Heart left ventricle (tissue), 16 donors: Measurements from ENCODE around the gene AGBL5. TPM values are rescaled to one million over a fixed set of nuclear protein-coding genes. Genes with fewer than 3 reads are reported as not detected.

Experiments used
- ATAC-seq, 4 donors: fragments of 200-7000 bp; cut with Tn5 transposase; one replicate each; pipeline ENCODE4 v1.9.1; 2020 to 2022; ENCODE audit warnings: moderate library complexity in 4 of 4, mild to moderate bottlenecking in 3 of 4, moderate number of reproducible peaks in 1 of 4
- DNase-seq, 5 donors: peaks; one replicate each; pipeline ENCODE4 v3.0.0-alpha.2; 2020
- H3K27ac ChIP-seq, 12 donors: fragments of 200-600 bp; sonication (generic) in 4 of 12; one replicate each; pipeline versions ENCODE4 v1.5.0 to v1.8.0; 2016 to 2022; ENCODE audit warnings: mild to moderate bottlenecking in 2 of 12
- H3K27me3 ChIP-seq, 9 donors: fragments of 200-600 bp; sonication (generic) in 2 of 9; one replicate each; pipeline versions ENCODE4 v1.5.1 to v1.8.0; 2016 to 2022; ENCODE audit warnings: mild to moderate bottlenecking in 3 of 9
- H3K36me3 ChIP-seq, 9 donors: fragments of 200-600 bp; sonication (generic) in 2 of 9; one replicate each; pipeline versions ENCODE4 v1.5.0 to v1.8.0; 2018 to 2022; ENCODE audit warnings: mild to moderate bottlenecking in 2 of 9
- H3K4me1 ChIP-seq, 12 donors: fragments of 200-600 bp; sonication (generic) in 4 of 12; one replicate each; pipeline versions ENCODE4 v1.5.0 to v1.8.0; 2016 to 2022; ENCODE audit warnings: mild to moderate bottlenecking in 3 of 12
- H3K4me3 ChIP-seq, 12 donors: fragments of 200-600 bp; sonication (generic) in 4 of 12; one replicate each; pipeline versions ENCODE4 v1.5.0 to v1.8.0; 2017 to 2022; ENCODE audit warnings: mild to moderate bottlenecking in 9 of 12, moderate library complexity in 4 of 12
- H3K9me3 ChIP-seq, 12 donors: fragments of 200-600 bp; sonication (generic) in 4 of 12; one replicate each; pipeline versions ENCODE4 v1.5.0 to v1.8.0; 2016 to 2022; ENCODE audit warnings: mild to moderate bottlenecking in 1 of 12
- CTCF ChIP-seq, 12 donors: fragments of 200-600 bp; sonication (generic) in 4 of 12; IDR thresholded peaks; one replicate each; pipeline versions ENCODE4 v1.5.0 to v1.8.0; 2018 to 2022; ENCODE audit warnings: antibody characterized with exemption in 12 of 12, mild to moderate bottlenecking in 5 of 12
- POLR2A ChIP-seq, 2 donors: fragments of 450-650 bp; IDR thresholded peaks; one replicate each; pipeline ENCODE4 v1.6.1; 2017; ENCODE audit warnings: antibody characterized with exemption in 2 of 2, mild to moderate bottlenecking in 2 of 2, moderate library complexity in 2 of 2
- WGBS, 4 donors: extraction: QIAGEN DNeasy Blood & Tissue Kit in 2 of 4; methylation state at CpG; one replicate each; pipeline versions ENCODE4 v1.1.5 to v1.1.7; 2013 to 2018; 5-methylcytosine and 5-hydroxymethylcytosine counted together
- intact Hi-C, 10 donors: fragments of 100-400 bp; cut with DNase I; formaldehyde crosslinking; loops; one replicate each; pipeline versions ENCODE4 v1.11.1 to v1.14.2; 2022
- polyA plus RNA-seq, 2 donors: library from polyadenylated mRNA; stranded (reverse); fragments of 200-250 nt; gene quantifications; one replicate each; pipeline ENCODE4 v1.2.3, GENCODE V29; 2013
- total RNA-seq, 9 donors: library from RNA; depleted of rRNA in 2 of 9; stranded (reverse); fragments of >200 nt in 2 of 9; fragmentation: NEBNext Ultra II Directional in 3 of 9; extraction: Animal tissue kit (Norgen Biotek cat#: 25700) in 3 of 9; gene quantifications; one replicate each; pipeline versions ENCODE4 v1.1.0 to v1.2.4, GENCODE V29; 2016 to 2023
- donor health status: ischemic (EF 13 %, LVEDD 7.1; RV severe dilation, severe dysfunction).
- donor health status: healthy with polysubstance abuse.
- donor health status: DM: no; HTN: yes; CAD: no.
- donor health status: DM: no; HTN: no; CAD: no.
- donor health status: ischemic (EF 25% LVEDD 6.9; RV normal size, moderate dysfunction).
- donor health status: ischemic (EF 25% LVEDD 5.7; RV mildly dilated, moderate dysfunction).
- donor health status: healthy.
- donor health status: DM: yes; HTN: yes; CAD: no.
- donor health status: ischemic (EF 35%, LVEDD 5.7; RV mildly dilated, moderate dysfunction).
- donor health status: nonischemic (EF 11% LVEDD 7.7; RV severe dilation, severe dysfunction).
- donor health status: DM: yes; HTN: yes; CAD: no.
- donor health status: PGD.
- donor health status: ischemic (EF 29% LVEDD 5.4; RV normal size, mild dysfunction).
- donor health status: nonischemic (EF 23%, LVEDD 6.1; RV moderate dilation, normal function).

AGBL5 gene
- total and polyA plus RNA-seq, 11 donors = 4.5 to 12.5 (median 9.9) TPM

- no peaks in the 10 kb centered on the region for H3K27me3 ChIP-seq
- ATAC-seq (no peak), DNase-seq (no peak)
- H3K4me1 ChIP-seq = peaks cover 4 to 55% (median 34%) of the 10 kb centered on the region in 12 donors
- TF ChIP-seq POLR2A (IDR thresholded peaks at IDR 0.05) (no peak), CTCF (IDR thresholded peaks at IDR 0.05) (no peak)
- peaks cover 0 to 3% (median 0%) of the 10 kb centered on the region in 9 donors for H3K36me3 ChIP-seq
- no peak overlapping the region for H3K4me3 ChIP-seq
- intact Hi-C loops = loop anchor here in 9 of 10 donors (1.0 to 10.0 kb wide), 6 partner anchors 32 to 124 kb away; partner anchors contain the start of genes TMEM214 (in 8 of the 9) and AGBL5 (in 1 of the 9)
- WGBS, 4 donors = 81 to 97% (median 87%) methylated on average over 6 of the region's 6 CpGs
- H3K9me3 ChIP-seq = no peaks in the 10 kb centered on the region
- H3K27ac ChIP-seq = peak overlapping the region in 1 of 12 donors; percentile 96
Observed at GRCh38 chr2:27084297-27085061, 33.0 kb downstream of the AGBL5 start.

GRCh38 chr2:27085062-27085672 lies 33.7 kb downstream of the AGBL5 start:
- WGBS, 4 donors = 47 to 60% (median 51%) methylated on average over 9 to 10 of the region's 10 CpGs
- H3K4me3 ChIP-seq = peak overlapping the region in 11 of 12 donors; percentile 58 to 88 (median 76)
- peaks cover 4 to 55% (median 33%) of the 10 kb centered on the region in 12 donors for H3K4me1 ChIP-seq
- intact Hi-C loops = loop anchor here in 8 of 10 donors (1.0 to 10.0 kb wide), 6 partner anchors 33 to 124 kb away; partner anchors contain the start of genes TMEM214 (in 5 of the 8) and AGBL5 (in 1 of the 8)
- TF ChIP-seq POLR2A (IDR thresholded peaks at IDR 0.05) (no peak), CTCF (IDR thresholded peaks at IDR 0.05) (no peak)
- peak overlapping the region; percentile 78 to 96 (median 94) for H3K27ac ChIP-seq
- peaks cover 0 to 3% (median 0%) of the 10 kb centered on the region in 9 donors for H3K36me3 ChIP-seq
- H3K9me3 ChIP-seq = no peaks in the 10 kb centered on the region
- no peaks in the 10 kb centered on the region for H3K27me3 ChIP-seq
- no peak for ATAC-seq
- DNase-seq = no peak

GRCh38 chr2:27085673-27086089 lies 34.2 kb downstream of the AGBL5 start:
- DNase-seq (peak; percentile 81 to 90 (median 86)), ATAC-seq (peak; percentile 27 to 65 (median 60))
- peak overlapping the region; percentile 54 to 88 (median 74) for H3K4me3 ChIP-seq
- intact Hi-C loops = loop anchor here (1.0 to 10.0 kb wide), 8 partner anchors 33 to 125 kb away; partner anchors contain the start of genes TMEM214 (in 5 of the 10) and AGBL5 (in 3 of the 10)
- peaks cover 0 to 3% (median 0%) of the 10 kb centered on the region in 9 donors for H3K36me3 ChIP-seq
- TF ChIP-seq CTCF (IDR thresholded peaks at IDR 0.05) (peak in 11 of 12 donors; percentile 20 to 71 (median 47)), POLR2A (IDR thresholded peaks at IDR 0.05) (peak in 1 of 2 donors; percentile 36)
- H3K27ac ChIP-seq = peak overlapping the region; percentile 78 to 96 (median 94)
- H3K4me1 ChIP-seq = peaks cover 4 to 50% (median 29%) of the 10 kb centered on the region in 12 donors
- no peaks in the 10 kb centered on the region for H3K9me3 ChIP-seq
- WGBS, 4 donors = 0 to 2% (median 1%) methylated on average over 24 to 38 of the region's 38 CpGs
- no peaks in the 10 kb centered on the region for H3K27me3 ChIP-seq
